DMS 273 (cell line): Measurements from ENCODE around the gene RHCG.
A peak's percentile ranks its signal among the peaks of the same experiment; 100 is the strongest.

Experiments
- DNase-seq: peaks from one replicate; lab custom pipeline; 2025; ENCODE audit not compliant: unreplicated experiment; lab: John Stamatoyannopoulos, UW

The RHCG gene

GRCh38 chr15:89504166-89504565 lies 7.8 kb upstream of the RHCG start:
- DNase-seq: no peak

- DNase-seq: no peak
Observed at GRCh38 chr15:89502867-89503595, 6.6 kb upstream of the RHCG start.

- no peak for DNase-seq
Observed at GRCh38 chr15:89501646-89502045, 5.3 kb upstream of the RHCG start.

GRCh38 chr15:89500397-89501270 lies 4.3 kb upstream of the RHCG start:
- DNase-seq: no peak

GRCh38 chr15:89499156-89499555 lies 2.8 kb upstream of the RHCG start:
- DNase-seq: no peak

GRCh38 chr15:89498574-89498906 lies 2.2 kb upstream of the RHCG start:
- DNase-seq: no peak

GRCh38 chr15:89497231-89497630 lies 848 bp upstream of the RHCG start:
- DNase-seq: no peak

- DNase-seq: no peak
Observed at GRCh38 chr15:89495638-89496145, 691 bp downstream of the RHCG start.

- peak; percentile 51 for DNase-seq
Observed at GRCh38 chr15:89494941-89495637, 1.3 kb downstream of the RHCG start.

GRCh38 chr15:89494031-89494430 lies 2.4 kb downstream of the RHCG start:
- DNase-seq: no peak

- DNase-seq: peak; percentile 20
Observed at GRCh38 chr15:89492934-89493631, 3.3 kb downstream of the RHCG start.

GRCh38 chr15:89492111-89492641 lies 4.2 kb downstream of the RHCG start:
- peak; percentile 52 for DNase-seq

- no peak for DNase-seq
Observed at GRCh38 chr15:89490814-89491315, 5.5 kb downstream of the RHCG start.

GRCh38 chr15:89490081-89490813 lies 6.1 kb downstream of the RHCG start:
- no peak for DNase-seq

- DNase-seq: no peak
Observed at GRCh38 chr15:89489376-89489775, 7.0 kb downstream of the RHCG start.

- no peak for DNase-seq
Observed at GRCh38 chr15:89487791-89488190, 8.6 kb downstream of the RHCG start.

- no peak for DNase-seq
Observed at GRCh38 chr15:89486726-89487050, 9.7 kb downstream of the RHCG start.

GRCh38 chr15:89483079-89483478 lies 13.3 kb downstream of the RHCG start:
- no peak for DNase-seq

- no peak for DNase-seq
Observed at GRCh38 chr15:89482139-89482538, 14.2 kb downstream of the RHCG start.

GRCh38 chr15:89480505-89480904 lies 15.9 kb downstream of the RHCG start:
- no peak for DNase-seq
